Temporal lobe (tissue), 1 donor: ENCODE data around the gene SGK2. TPM values are rescaled to one million over a fixed set of nuclear protein-coding genes. Genes with fewer than 3 reads are reported as not detected.

Source experiments
- total RNA-seq: library from RNA; depleted of rRNA; stranded (reverse); fragments of >200 nt; gene quantifications from one replicate; pipeline ENCODE4 v1.2.3, GENCODE V29; 2014

SGK2 gene
- total RNA-seq, 1 donor from 2014 or later, result 0.74 TPM

Other genes starting within 250 kb of the SGK2 start
- 44.0 TPM for gene SRSF6, start 101.1 kb upstream of the SGK2 start, total RNA-seq
- 14.8 TPM for gene L3MBTL1, start 51.3 kb upstream of the SGK2 start, total RNA-seq
- gene IFT52, start 31.9 kb downstream of the SGK2 start, total RNA-seq, result 48.4 TPM
- 0.98 TPM for gene MYBL2, start 108.1 kb downstream of the SGK2 start, total RNA-seq
- gene GTSF1L, start 168.0 kb downstream of the SGK2 start, total RNA-seq, result not detected